ENCODE data around the gene DYNLRB1. TPM values are rescaled to one million over a fixed set of nuclear protein-coding genes. Genes with fewer than 3 reads are reported as not detected.

The DYNLRB1 gene
- total RNA-seq, 4 donors from 2014 or later = 158 to 258 (median 209) TPM

DNA sequence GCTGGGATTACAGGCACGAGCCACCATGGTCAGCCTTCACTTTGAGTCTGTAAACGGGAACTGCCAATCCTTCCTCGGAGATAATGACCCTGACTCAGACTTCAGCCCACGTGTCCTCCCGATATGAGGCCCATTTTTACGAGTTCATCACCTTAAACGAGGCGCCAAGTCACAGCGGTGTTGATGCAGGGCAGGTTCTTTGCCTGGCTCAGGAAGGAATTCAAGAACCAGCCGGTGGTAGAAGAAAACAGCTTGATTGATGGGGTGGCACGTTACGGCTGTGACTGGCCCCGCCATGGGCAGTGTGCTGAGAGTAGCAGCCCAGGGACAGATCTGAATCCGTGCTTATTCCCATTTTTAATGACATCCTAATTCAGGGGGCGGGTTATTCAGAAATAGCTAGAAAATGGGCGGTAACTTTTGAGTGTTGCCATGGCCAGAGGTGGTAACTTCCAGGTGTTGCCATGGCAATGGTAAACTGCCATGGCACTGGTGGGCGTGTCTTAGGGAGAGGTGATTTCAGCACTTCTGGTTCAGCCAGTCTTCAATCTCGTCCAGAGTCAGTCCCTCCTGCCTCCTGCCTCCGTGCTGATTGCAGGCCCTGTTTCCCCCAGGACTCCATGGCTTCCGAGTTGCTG, 33.2 kb downstream of the DYNLRB1 start:
- Histone ChIP-seq H3K27ac (no peak overlapping the region), H3K9me3 (no peaks in the 10 kb centered on the region), H3K36me3 (no peaks in the 10 kb centered on the region), H3K4me1 (peaks cover 0 to 13% (median 0%) of the 10 kb centered on the region in 3 donors), H3K27me3 (no peaks in the 10 kb centered on the region), H3K4me3 (no peak overlapping the region)
- 44 to 59% methylated on average over 4 to 5 of the region's 20 CpGs for WGBS, 2 donors (ENCODE audit: low coverage in 1 of 2)
- ATAC-seq = no peak
- no peak for TF ChIP-seq POLR2AphosphoS5 (IDR thresholded peaks at IDR 0.05)
- no peak for TF ChIP-seq EP300 (IDR thresholded peaks at IDR 0.05)
- TF ChIP-seq, protein P1, sequence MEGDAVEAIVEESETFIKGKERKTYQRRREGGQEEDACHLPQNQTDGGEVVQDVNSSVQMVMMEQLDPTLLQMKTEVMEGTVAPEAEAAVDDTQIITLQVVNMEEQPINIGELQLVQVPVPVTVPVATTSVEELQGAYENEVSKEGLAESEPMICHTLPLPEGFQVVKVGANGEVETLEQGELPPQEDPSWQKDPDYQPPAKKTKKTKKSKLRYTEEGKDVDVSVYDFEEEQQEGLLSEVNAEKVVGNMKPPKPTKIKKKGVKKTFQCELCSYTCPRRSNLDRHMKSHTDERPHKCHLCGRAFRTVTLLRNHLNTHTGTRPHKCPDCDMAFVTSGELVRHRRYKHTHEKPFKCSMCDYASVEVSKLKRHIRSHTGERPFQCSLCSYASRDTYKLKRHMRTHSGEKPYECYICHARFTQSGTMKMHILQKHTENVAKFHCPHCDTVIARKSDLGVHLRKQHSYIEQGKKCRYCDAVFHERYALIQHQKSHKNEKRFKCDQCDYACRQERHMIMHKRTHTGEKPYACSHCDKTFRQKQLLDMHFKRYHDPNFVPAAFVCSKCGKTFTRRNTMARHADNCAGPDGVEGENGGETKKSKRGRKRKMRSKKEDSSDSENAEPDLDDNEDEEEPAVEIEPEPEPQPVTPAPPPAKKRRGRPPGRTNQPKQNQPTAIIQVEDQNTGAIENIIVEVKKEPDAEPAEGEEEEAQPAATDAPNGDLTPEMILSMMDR (IDR thresholded peaks at IDR 0.05) = no peak
- TF ChIP-seq POLR2A (IDR thresholded peaks at IDR 0.05) = no peak

DNA sequence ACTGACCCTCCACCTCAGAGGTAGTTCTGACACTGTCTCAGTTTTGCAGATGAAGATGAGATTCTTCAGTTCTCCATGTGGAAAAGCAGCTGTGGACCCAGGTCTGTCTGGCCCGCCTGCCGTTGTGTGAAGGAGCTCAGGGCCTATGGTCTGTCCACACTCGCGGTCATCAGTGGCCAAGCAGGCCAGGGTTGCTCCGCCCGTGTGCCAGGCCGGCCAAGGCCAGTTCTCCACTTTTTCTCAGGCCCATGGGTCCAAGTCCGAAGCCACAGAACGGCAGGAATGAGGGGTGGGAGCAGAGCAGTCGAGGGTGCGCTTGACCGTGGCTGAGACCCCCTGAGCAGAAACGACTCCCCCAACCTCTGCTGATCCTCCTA, 33.7 kb downstream of the DYNLRB1 start:
- Histone ChIP-seq H3K4me3 (no peak overlapping the region), H3K4me1 (peaks cover 0 to 10% (median 0%) of the 10 kb centered on the region in 3 donors), H3K27ac (no peak overlapping the region), H3K27me3 (no peaks in the 10 kb centered on the region), H3K9me3 (no peaks in the 10 kb centered on the region), H3K36me3 (no peaks in the 10 kb centered on the region)
- no CpG with 5 or more reads among the region's 13 CpGs for WGBS, 2 donors (ENCODE audit: low coverage in 1 of 2)
- no peak for ATAC-seq
- TF ChIP-seq, protein P1 (IDR thresholded peaks at IDR 0.05) = no peak
- TF ChIP-seq EP300 (IDR thresholded peaks at IDR 0.05) (no peak), POLR2AphosphoS5 (IDR thresholded peaks at IDR 0.05) (no peak), POLR2A (IDR thresholded peaks at IDR 0.05) (no peak)

DNA sequence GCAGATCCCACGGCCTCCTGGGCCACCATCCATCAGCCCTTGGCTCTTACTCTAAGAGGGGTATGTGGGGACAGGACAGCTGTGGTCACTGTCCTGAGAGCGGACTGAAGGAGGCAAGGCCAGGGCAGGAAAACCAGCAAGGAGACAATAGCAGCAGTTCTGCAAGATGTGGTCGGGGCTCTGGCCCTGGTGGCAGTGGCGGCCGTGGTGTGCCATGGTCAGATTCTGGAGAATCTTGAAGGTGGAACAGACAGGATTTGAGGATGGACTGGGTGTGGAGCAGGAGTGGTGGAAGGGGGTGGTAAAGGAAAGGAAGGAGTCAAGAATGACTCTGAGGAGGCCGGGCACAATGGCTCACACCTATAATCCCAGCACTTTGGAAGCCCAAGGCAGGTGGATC, 36.3 kb downstream of the DYNLRB1 start:
- H3K4me3 ChIP-seq = no peak overlapping the region
- peaks cover 0 to 18% (median 0%) of the 10 kb centered on the region in 3 donors for H3K4me1 ChIP-seq
- no peak for ATAC-seq
- WGBS, 2 donors (ENCODE audit: low coverage in 1 of 2) = 91 to 96% methylated on average over 3 to 6 of the region's 6 CpGs
- H3K27ac ChIP-seq = no peak overlapping the region
- no peak for TF ChIP-seq POLR2A (IDR thresholded peaks at IDR 0.05)
- TF ChIP-seq, protein P1 (IDR thresholded peaks at IDR 0.05) = no peak
- H3K9me3 ChIP-seq = no peaks in the 10 kb centered on the region
- no peaks in the 10 kb centered on the region for H3K36me3 ChIP-seq
- no peaks in the 10 kb centered on the region for H3K27me3 ChIP-seq

DNA sequence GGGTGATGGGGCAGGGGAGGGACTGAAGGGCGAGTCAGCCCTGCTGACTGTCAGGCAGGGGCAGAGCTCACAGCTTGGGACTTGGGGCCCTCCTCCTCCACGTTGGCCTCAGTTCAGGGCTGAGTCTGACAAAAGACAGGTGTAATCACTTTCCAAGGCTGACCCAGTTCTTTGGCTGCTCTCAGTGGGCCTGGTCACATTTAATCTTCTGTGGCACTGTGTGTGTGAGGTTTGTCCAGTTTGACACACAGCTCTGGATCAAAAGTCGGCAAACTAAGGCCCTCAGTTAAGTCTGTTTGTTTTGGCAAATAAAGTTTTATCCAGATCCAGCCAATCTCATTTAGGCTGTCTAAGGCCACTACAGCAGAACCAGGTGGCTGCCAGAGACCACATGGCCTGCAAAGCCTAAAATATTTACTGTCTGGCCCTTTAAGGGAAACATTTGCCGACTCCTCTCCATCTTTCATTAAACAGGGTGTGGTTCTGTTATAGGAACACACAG, 37.2 kb downstream of the DYNLRB1 start:
- TF ChIP-seq POLR2A (IDR thresholded peaks at IDR 0.05) (no peak), EP300 (IDR thresholded peaks at IDR 0.05) (no peak), POLR2AphosphoS5 (IDR thresholded peaks at IDR 0.05) (no peak)
- TF ChIP-seq, protein P1 (IDR thresholded peaks at IDR 0.05) = no peak
- H3K9me3 ChIP-seq = no peaks in the 10 kb centered on the region
- no peak for ATAC-seq
- H3K4me1 ChIP-seq = peaks cover 0 to 25% (median 0%) of the 10 kb centered on the region in 3 donors
- WGBS, 2 donors (ENCODE audit: low coverage in 1 of 2) = 24 to 43% methylated on average over 1 to 2 of the region's 4 CpGs
- no peak overlapping the region for H3K4me3 ChIP-seq
- H3K27me3 ChIP-seq = no peaks in the 10 kb centered on the region
- H3K27ac ChIP-seq = peak overlapping the region in 3 of 4 donors; percentile 4 to 61 (median 43)
- H3K36me3 ChIP-seq = no peaks in the 10 kb centered on the region

DNA sequence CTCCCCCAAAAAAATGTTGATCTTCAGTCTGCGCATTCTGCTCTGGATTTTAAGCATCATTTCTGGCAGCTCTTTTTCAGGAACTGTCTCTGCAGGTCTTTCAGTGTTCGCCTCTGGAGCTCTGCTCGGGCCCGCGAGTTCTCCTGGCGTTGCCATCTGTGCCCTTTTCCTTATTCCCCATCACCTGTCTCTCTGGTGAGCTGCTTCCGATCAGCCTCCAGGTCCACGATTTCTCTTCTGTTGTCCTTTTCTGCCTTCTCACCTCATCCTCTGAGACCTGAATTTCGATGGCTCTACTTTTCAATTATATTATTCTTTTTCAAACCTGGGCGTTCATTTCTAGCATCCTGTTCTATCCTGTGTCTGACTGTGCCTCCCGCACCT, 41.7 kb downstream of the DYNLRB1 start:
- TF ChIP-seq POLR2AphosphoS5 (IDR thresholded peaks at IDR 0.05) (no peak), EP300 (IDR thresholded peaks at IDR 0.05) (no peak), POLR2A (IDR thresholded peaks at IDR 0.05) (no peak)
- TF ChIP-seq, protein P1 (IDR thresholded peaks at IDR 0.05) = no peak
- H3K36me3 ChIP-seq = no peaks in the 10 kb centered on the region
- no peaks in the 10 kb centered on the region for H3K9me3 ChIP-seq
- H3K4me1 ChIP-seq = peaks cover 0 to 39% (median 0%) of the 10 kb centered on the region in 3 donors
- H3K4me3 ChIP-seq = peak overlapping the region; percentile 82 to 97
- H3K27ac ChIP-seq = peak overlapping the region; percentile 96 to 100 (median 99)
- 10 to 19% methylated on average over 10 of the region's 11 CpGs for WGBS, 2 donors (ENCODE audit: low coverage in 1 of 2)
- no peaks in the 10 kb centered on the region for H3K27me3 ChIP-seq
- ATAC-seq = no peak
